HL-60 (cell line): Measurements from ENCODE around the gene BFSP2.

Source experiments
- DNase-seq, 2 experiments: peaks; one replicate each; pipeline ENCODE4 v3.0.0-alpha.2; 2010 to 2020; ENCODE audit warnings: low read depth in 1 of 2, low spot score in 1 of 2
- H3K27ac ChIP-seq: fragments of 250-450 bp; sonication (Bioruptor Pico); replicated peaks from 2 replicates; pipeline ENCODE4 v1.5.1; 2020; ENCODE audit warnings: mild to moderate bottlenecking, moderate library complexity
- H3K27me3 ChIP-seq: fragments of 250-450 bp; sonication (Bioruptor Pico); 2 replicates; pipeline ENCODE4 v1.5.1; 2021; ENCODE audit warnings: mild to moderate bottlenecking, moderate library complexity; ENCODE audit not compliant: insufficient read depth, poor library complexity, severe bottlenecking
- H3K4me3 ChIP-seq: replicated peaks from 2 replicates; pipeline ENCODE4 v1.5.1; 2011; ENCODE audit warnings: mild to moderate bottlenecking, control low read depth, low read length; ENCODE audit not compliant: insufficient read depth
- CTCF ChIP-seq: IDR thresholded peaks from one replicate; pipeline ENCODE4 v1.5.1; 2011; ENCODE audit warnings: low read length, control low read depth, inconsistent platforms; ENCODE audit not compliant: insufficient read depth
- GABPA ChIP-seq: IDR thresholded peaks from 2 replicates; pipeline ENCODE4 v1.6.1; 2012; ENCODE audit warnings: low read depth
- POLR2AphosphoS5 ChIP-seq: IDR thresholded peaks from 2 replicates; pipeline ENCODE4 v1.6.1; 2012; ENCODE audit warnings: low read depth
- REST ChIP-seq: IDR thresholded peaks from 2 replicates; pipeline ENCODE4 v1.6.1; 2012; ENCODE audit warnings: low read depth; ENCODE audit not compliant: insufficient replicate concordance
- SPI1 ChIP-seq: IDR thresholded peaks from 2 replicates; pipeline ENCODE4 v1.6.1; 2012; ENCODE audit warnings: low read depth, mild to moderate bottlenecking, borderline replicate concordance

The BFSP2 gene

DNA sequence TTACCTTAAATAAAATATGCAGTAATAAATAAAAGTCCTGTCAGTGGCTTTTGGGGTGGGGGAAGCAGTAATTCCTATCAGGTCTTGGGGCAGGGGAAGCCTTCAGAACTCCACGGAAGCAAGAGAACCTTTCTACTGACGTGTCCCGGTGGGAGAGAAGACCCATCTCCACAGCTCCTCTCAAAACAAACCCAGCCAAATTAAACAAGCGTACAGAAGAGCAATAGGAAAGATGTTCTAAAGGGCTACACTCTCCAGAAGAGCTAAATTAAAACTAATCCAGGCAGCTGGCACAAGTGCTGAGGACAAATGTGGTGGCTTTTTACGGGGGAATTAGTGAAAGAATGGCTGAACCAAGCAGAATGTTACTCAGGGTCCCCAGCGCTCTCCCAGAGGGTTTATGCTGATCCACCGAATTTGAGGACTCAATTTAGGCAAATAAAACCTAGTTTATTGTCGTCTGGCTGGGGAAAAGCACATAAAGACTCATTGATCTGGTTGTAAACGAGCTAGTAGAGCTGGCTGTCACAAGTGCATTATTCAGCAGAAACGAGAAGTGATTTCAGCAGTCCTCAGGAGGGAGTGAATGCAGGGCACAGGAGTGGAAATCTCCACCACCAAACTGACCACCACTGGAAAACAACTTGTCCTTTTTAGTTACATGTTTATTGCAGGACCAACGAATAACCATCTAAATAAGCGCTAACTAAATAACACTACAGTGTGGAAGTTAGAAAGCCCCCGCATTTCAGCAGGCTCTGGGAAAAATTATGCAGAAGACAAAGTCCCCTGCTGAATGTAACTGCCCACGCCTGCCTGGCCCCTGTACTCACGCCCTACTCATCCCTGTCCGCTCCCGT, 13.5 kb downstream of the BFSP2 start:
- TF ChIP-seq SPI1 (no peak), POLR2AphosphoS5 (no peak), CTCF (no peak)
- H3K27me3 ChIP-seq: no peaks in the 10 kb centered on the region
- no peak overlapping the region for H3K4me3 ChIP-seq
- DNase-seq: no peak
- H3K27ac ChIP-seq: no peak overlapping the region

GRCh38 chr3:133414021-133414392, 14.2 kb downstream of the BFSP2 start:
- TF ChIP-seq SPI1 (no peak), CTCF (no peak), GABPA (no peak), REST (no peak), POLR2AphosphoS5 (no peak)
- DNase-seq: no peak
- H3K27ac ChIP-seq: no peak overlapping the region
- no peaks in the 10 kb centered on the region for H3K27me3 ChIP-seq
- no peak overlapping the region for H3K4me3 ChIP-seq

DNA sequence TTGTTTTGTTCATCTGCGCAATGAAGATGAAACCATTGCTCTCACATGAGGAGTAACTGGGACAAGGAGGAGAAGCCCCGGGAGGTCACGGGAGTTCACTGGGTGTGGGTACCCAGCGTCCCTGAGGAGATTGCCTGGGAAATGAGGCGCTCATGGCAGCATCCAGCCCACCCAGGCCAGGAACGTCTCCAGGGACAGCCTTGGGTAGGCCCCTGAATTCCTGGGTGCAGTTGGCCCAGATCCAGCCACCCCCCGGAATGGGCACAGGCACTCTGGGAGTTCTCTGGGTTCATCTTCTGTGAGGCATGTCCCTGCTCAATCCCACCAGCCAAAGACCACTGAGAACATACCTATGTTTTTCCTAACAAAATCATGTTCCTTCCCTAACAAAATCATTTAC, 18.5 kb downstream of the BFSP2 start:
- DNase-seq: no peak
- Histone ChIP-seq H3K4me3 (no peak overlapping the region), H3K27me3 (no peaks in the 10 kb centered on the region), H3K27ac (no peak overlapping the region)
- TF ChIP-seq POLR2AphosphoS5 (no peak), GABPA (no peak), CTCF (no peak), REST (no peak), SPI1 (no peak)

DNA sequence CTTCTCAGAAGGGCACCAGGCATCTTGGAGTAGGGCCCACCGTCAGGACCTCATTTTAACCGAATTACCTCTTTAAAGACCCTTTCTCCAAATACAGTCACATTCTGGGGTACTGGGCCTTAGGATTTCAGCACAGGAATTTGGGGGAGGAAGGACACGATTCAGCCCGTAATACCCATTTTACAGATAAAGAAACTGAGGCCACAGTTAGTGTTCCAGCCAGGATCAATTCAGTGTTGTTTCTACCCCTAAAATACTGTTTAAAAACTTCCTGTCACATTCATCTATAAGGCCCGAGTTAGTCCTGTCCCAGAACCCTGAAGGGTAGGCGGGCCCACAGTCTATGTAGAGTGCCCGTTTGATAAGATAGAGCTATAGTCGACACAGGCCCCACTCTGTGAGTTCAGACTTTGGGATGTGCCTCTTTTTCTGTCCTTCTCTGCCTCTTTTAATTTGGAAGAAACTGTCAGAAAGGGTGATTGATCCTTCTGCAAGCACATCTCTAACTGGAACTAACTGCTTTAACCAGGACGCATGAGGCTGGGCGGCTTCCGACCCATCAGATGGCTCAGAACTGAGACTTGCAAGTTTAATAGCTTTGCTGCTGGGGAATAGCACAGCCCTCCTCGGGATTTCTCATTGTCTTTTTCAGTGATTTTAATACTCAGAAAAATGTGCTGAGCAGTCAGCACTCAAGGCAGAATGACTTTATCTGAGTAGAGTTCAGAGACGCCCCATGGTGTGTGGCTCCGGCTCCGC, 19.5 kb downstream of the BFSP2 start:
- Histone ChIP-seq H3K4me3 (no peak overlapping the region), H3K27ac (no peak overlapping the region), H3K27me3 (no peaks in the 10 kb centered on the region)
- DNase-seq: no peak
- TF ChIP-seq REST: no peak
- no peak for TF ChIP-seq SPI1
- TF ChIP-seq CTCF: no peak
